HG03066 (cell line): ENCODE data around the gene SEMA3B.
"Not testable (repeated sequence)": the region's sequence is repeated elsewhere in the genome, so short reads cannot be mapped to it uniquely, and the experiment has no call there.

ENCODE experiments used
- ATAC-seq: cut with Tn5 transposase; IDR thresholded peaks from one replicate; pipeline ENCODE4 v1.9.1; 2021; ENCODE audit warnings: low read depth; ENCODE audit not compliant: unreplicated experiment

The SEMA3B gene

DNA sequence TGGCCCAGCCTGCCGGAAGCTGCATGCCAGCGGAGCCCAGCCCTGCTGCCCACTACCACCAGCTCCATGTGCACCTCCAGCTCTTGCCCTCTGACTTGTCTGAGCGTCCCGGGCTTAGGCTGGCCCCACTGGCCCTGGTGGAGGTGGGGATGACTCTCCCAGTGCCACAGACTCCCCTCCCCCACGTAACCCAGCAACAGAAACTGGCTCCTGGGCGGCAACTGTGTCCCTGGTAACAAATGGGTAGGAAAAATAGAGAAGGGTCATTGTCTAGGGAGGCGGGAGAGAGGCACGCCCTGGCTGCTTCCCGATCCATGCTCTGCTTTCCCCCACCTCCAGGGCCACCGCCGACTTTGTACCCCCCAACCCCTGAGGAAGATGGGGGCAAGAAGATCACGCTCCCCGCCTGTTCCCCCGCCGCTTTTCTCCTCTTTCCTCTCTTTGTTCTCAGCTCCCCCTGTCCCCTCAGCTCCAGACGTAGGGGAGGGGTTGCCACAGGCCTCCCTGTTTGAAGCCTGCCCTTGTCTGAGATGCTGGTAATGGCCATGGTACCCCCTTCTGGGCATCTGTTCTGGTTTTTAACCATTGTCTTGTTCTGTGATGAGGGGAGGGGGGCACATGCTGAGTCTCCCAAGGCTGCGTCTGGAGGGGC, 10.8 kb upstream of the SEMA3B start:
- no peak for ATAC-seq

DNA sequence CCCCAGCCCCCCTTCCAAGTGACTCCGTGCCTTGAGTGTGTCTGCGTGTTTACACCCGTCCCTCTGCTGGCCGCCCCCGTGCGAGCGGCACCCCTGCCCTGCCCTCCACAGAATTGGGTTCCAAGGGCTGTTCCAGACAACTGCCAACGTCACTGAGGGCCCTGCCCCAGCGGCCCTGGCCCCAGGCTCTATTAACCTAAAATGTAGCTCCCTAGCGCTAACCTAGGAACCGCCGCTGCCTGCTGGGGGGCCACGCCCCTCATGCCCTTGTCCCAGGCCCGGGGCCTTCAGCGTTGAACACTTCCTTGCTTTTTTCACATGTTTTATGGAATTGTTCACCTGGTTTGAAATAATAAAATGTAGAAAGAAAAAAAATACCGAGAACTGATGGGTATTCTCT, 10.0 kb upstream of the SEMA3B start:
- ATAC-seq: no peak

DNA sequence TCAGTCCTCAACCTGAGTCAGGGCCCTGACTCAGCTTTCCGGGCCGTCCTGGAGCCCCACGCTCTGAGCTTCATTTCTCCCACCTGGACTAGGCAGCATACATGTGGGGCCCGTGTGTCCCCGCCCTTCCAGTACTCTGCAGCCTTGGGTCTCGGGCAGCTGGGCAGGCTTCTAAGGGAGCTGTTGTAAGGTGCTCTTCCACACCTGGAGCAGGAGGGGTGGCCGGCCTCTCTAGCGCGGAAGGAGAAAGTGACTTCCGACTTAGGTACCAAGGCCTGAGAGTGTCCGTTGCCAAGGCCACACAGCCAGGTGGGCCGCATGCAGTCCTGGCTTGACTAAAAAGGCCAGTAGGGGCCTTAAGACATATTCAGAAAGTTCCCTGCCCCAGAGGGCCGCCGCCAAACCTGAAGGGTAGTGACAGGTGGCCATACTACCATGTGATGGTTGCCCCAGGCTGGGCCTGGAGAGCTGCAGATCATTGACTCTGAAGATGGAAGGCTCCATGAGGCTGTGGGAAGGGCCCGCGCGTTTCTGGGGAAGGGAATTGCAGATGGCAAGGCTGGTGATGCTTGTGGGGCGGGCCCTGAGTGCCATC, 9.4 kb upstream of the SEMA3B start:
- ATAC-seq: peak; percentile 11

DNA sequence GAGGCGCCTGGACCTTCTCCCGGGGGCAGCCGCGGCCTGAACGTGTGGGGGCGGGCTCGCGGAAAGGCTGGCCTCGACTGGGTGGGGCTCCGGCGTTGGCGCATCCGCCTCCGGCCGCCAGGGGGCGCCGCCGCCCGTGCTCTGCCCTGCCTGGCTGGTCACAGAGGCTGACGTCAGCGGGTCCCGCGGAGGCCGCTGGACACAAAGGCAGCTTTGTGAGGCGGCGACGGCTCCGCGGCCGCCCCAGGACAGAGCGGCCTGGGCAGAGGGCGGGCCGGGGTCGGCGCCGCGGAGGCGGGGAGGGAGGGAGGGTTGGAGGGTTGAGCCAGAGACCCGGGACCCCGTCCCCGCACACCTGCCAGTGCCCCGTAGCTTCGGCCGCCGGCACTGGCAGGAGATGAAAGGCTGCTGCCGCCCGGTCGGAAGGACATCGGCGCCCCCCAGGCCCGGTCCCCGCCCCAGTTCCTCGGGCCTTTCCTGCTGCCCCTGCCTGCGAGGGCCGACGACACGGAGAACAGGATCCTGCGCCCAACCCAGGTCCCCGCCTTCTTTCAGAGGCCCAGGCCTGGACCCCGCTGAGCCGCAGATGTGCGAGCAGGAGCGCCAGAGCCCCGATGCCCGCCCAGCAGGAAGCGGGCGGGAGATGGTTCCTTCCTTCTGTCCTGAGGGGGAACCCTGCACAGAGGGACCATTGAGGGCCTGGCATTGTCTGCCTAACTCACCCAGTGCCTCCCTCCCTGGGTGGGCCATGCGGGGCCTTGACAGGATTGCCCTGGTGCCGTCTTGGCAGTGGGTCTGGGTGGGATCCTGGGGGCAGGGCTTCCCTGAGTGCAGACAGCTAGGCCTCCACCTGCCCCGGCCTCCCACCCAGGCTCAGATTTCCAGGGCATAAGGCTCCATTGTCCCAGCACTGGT, 8.7 kb upstream of the SEMA3B start:
- ATAC-seq: peak; percentile 86

DNA sequence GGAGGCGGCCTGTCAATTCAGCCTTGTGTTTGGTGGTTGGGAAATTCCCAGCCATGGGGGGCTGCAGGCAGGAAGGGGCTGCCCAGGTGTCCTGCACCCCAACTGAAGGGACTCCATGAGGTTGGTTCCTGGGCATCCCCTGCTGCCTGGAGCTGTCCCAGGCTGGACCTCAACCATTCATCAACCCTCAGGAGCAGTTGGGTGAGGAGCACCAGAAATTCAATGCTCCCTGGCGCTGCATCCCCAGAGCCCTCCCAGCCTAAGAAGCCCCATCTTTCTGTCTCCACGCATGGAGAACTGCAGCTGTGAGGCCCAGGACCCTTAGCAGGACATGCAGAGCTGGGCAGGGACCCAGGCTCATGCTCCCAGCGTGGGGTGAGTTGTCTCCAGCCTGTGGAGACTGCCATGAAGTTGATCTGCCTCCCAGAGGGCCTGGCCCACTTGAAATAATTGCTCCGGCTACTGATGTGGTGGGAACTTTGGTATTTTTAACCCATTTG, 8.0 kb upstream of the SEMA3B start:
- ATAC-seq: no peak

DNA sequence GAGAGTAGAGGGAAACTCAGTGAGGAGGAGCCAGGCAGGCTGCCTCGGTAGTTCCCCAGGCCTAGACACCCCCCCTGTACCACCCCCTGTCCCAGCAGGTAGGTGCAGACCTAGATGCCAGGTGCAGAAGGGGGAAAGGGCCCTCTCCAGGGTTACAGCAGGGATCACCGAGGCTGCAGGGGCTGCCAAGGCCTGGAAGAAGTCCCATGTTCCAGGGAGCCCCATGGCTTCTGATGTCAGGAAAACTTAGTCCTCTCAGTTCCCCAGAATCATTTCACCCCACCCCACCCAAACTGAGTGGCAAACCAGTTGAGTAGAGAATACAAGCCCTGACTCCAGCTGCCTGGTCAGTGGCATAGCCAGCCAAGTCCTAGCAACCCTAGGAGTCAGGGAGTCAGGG, 7.4 kb upstream of the SEMA3B start:
- no peak for ATAC-seq

DNA sequence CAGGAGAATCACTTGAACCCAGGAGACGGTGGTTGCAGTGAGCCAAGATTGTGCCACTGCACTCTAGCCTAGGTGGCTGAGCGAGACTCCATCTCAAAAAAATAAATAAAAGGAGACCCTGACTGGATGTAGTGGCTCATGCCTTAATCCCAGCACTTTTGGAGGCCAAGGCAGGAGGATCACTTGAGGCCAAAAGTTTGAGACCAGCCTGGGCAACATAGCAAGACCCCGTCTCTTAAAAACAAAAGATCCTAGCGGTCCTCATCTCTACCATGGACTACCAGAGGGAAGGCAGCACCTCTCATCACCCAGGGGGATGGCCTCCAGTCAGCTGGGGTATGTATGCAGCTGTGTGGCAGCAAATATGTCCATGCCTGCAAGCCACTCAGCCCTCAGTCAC, 6.7 kb upstream of the SEMA3B start:
- not testable (repeated sequence) for ATAC-seq

DNA sequence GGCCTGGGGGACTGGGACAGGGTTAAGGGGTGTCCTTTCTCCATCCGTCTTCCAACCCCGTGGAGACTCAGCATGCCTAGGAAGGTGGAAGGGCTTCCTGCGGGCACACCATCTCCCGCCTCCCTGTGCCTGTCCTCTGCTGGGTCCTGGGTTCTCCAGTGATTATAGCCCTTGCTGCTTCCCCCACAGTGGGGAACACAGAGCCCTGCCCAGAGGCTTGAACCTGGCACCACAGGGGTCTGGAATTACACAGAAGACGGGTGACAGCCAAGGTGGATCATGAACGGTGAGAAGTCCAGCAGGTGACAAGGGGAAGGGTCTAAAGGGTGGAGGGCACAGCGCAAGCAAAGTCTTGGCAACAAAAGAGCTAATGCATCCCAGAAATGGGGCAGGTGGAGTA, 6.2 kb upstream of the SEMA3B start:
- no peak for ATAC-seq

DNA sequence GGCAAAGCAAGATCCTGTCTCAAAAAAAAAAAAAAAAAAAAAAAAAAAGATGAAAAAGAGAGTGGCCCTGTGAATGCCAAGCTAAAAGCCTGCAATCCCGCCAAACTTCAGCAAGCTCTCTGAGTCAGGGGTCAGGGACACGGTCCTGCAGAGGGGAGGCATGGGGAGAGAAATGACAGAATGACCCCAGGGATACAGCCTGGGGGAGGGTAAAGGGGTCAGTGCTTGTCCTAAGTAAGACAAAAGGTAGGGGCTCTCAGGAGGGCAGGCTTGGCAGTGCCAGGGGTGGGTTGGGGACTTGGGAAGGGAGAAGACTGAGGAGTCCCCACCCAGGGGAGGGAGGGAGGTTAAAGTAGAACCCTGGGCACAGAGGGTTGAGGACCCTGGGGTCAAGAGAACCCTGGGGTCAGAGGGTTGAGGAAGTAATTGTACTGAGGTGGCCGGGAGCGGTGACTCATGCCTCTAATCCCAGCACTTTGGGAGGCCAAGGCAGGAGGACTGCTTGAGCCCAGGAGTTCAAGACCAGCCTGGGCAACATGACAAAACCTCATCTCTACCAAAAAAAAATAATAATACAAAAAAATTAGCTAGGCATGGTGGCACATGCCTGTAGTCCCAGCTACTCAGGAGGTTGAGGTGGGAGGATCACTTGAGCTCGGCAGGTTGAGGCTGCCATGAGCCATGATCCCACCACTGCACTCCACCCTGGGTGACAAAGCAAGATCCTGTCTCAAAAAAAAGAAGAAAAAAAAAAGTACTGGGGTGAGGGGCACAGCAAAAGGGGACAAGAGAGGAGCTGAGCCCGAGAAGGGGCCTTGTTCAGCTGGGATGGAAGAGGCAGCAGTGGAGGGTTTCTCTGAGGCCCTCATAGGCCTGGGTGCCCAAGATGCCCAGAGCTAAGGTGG, 5.2 kb upstream of the SEMA3B start:
- ATAC-seq: no peak

DNA sequence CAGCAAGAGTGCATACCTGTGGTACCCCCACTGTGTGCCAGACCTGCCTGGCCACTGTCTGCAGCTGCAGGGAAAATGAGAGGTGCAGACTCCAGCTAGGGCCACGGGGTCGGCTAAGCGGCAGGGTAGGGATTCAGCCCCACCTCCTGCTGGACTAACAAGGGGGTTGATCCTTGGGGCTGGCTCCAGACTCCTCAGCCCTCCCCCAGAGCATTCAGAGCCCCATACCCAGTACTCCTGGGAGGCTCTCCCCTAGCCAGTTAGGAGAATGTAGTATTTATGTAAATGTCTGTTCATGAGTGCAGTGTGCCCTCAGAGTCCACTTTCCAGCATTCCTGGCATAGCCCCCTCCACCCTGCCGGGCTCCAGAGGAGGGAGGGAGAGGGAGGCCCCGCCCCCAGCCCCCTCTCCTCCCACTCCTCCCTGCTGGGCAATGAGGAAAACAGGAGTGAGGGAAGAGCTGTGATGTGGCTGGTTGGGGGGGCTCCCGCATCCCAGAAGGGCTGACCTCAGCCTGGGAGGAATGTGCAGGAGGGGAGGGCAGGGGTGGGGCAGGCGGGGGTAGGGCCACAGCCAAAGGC, 4.5 kb upstream of the SEMA3B start:
- no peak for ATAC-seq

DNA sequence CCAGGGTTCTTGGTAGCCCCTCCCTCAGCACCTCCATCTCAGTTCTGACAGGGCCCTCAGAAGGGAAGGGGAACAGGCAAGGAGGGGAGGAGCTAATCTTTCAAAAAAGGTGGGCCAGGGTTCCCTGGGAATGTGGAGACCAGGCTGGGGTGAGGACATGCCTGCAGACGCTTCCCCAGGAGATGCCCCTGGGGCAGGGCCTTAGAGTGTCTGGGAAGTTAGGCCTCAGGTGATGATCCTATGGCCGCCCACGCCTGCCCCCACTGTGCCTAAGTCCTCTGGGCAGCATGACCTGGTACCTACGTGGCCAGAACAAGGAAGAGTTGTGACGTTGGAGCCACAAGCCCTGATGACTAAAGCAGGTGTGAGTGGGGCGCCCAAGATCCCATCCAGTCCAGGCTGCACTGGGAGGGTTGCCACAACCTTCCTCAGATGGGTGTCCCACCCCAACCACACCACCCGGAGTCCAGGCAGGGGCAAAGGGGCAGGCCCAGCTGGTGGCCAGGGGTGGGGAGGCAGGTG, 3.9 kb upstream of the SEMA3B start:
- no peak for ATAC-seq

DNA sequence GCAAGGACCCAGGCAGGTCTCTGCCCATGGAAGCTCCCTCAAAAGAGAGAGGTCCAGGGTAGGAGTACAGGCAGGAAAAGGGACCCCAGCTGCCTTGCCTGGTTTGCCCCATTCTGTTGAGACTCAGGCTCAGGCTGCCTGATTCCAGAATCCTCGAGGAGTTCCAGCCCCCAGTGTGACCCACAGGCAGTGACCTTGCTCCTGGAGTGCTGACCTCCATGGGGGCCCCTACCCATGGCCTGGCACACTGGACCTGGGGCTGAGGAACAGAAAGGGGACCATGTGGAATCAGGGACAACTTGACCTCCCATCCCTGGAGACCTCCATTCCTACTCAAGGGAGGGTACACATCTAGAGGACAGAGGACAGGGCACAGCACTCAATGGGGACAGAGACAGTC, 3.4 kb upstream of the SEMA3B start:
- no peak for ATAC-seq

DNA sequence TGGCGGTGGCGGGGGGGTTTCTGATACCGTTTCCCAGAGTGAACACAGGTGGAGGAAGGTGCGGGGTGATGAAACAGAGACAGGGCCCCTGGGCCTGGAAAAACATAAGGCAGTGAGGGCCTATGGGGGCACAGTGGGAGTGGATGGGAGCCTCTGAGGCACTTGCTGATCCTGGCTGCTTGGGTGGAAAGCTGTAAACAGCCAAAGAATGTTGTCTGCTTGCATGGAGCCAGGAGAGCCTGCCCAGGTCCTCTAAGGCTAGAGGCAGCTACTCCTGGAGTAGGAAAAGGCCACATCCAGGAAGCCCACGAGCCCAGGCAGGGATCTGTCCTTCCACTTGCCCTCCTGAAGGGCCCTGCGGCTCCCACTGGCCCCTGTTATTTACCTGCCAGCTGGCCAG, 2.9 kb upstream of the SEMA3B start:
- ATAC-seq: no peak

DNA sequence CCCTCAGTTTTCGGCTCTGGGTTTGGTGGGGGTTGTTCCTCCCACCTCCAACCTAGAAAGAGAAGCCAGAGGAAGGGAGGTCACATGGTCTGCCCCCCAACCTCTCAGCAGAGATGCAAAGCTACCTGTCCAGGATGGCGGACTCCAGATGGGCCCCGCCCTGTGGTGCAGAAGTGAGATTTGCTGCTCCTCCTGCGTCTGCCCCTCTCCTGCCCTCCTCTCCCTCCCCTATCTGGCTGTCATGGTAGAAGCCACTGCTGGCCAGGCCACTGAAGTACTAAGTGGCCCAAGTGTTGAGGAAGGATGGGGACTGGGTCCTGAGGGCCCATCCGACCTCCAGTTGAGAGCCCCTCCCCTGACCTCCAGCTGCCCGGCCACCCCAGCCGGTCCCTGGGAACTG, 2.1 kb upstream of the SEMA3B start:
- ATAC-seq: no peak

DNA sequence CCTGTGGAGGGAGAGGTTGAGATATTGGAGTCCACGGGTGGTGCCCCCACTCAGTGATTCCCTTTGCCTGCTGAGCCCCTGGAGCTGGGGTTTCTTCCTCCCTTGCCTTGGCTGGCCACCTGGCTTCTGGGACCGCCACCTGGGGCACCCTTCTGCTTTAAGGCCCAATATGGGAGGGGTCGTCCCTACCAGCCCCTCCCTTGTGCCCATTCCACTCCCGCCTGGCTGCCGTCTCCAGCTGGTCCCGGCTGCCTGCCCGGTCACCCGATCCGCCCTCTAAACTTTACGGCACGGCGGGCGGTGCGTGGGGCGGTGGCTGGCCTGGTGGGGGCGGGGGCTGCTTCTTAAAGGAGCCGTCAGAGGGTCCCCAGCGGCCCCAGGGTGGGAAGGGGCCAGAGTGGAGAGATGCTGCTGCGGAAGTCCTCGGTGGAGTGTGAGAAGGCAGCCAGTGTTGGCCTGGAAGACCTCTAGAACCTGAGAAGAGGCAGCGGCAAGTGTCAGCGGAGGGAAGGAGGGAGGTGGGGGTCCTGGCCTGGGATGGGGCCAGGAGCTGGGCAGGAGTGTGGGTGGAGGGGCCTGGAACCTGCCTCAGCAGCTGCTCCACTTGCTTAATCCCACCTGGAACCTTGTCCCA, 1.6 kb upstream of the SEMA3B start:
- no peak for ATAC-seq

DNA sequence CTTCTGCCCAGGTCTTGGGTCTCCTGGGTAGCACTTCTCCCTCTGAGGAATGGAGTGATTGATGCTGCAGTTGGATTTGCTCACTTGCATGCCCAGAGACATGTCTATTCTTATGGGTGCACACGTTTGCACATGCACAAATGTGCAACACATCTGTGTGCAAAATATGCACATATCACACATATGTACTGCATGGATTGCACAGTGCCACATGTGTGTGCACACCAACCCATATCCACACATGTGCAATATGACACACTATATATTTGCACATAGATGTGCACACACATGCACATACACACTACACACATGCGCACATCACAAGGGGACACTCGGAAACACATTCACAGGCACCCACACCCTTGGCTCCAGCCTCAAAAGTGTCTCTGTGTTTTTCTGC, 671 bp upstream of the SEMA3B start:
- ATAC-seq: no peak

DNA sequence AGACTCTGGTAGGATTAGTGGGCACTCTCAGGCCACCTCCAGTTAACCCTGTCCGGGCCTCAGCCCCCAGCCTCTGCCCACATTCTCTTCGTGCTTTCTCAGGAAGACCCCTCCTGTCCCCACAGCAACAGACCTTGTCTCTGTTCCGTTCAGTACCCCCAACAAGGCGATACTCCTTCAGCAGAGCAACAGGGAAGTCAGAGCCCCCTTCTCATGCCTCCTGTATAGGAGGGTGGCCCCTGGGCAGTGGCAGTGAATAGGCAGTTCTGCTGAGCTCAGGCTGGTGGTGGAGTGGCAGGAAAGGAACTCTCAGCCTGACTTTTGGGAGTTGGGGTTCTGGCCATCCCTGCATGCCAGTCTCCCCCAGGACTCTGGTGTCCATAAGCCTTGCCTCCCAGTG, 513 bp downstream of the SEMA3B start:
- ATAC-seq: no peak

DNA sequence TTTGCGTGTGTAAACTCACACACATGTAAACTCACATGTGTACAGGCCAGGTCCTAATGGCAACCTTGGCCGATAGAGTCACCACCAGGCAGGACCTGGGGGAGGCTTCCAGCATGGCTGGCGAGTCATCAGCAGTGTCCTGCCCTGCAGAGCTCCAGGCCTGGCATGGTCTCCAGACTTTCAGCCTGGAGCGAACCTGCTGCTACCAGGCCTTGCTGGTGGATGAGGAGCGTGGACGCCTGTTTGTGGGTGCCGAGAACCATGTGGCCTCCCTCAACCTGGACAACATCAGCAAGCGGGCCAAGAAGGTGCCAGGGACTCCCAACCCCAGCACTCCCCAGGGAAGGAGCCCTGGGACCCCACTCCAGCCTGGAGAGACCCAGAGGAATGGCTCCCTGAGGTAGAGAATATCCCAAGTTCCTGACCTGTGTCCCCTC, 1.0 kb downstream of the SEMA3B start:
- ATAC-seq: no peak

DNA sequence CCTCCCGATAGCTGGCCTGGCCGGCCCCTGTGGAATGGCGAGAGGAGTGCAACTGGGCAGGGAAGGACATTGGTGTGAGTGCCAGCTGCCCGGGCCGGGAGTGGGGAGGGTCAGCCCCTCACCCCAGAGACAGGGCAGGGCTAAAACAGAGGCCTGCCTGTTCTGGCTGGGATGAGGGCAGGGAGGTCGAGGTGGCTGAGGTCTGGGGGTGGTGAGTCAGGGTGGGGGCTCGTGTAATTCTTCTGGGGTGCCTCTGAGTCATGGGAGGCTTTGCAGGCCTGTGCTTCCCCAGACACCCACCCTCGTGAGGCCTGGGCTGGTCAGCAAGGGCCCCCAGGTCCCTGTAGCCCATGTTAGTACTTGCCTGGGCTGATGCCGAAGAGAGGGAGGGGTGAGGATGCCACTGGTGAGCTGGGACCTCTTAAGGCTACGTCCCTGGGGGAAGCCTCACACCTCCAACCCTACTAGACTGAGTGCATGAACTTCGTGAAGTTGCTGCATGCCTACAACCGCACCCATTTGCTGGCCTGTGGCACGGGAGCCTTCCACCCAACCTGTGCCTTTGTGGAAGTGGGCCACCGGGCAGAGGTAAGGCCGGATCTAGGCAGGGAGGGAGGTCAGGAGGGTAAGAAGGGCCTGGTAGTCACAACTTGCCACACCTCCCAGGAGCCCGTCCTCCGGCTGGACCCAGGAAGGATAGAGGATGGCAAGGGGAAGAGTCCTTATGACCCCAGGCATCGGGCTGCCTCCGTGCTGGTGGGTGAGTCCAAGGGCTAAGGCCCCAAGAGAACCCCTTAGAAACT, 1.7 kb downstream of the SEMA3B start:
- ATAC-seq: no peak
